Endothelial cell of umbilical vein (primary cell): ENCODE measurements around the gene RMI2. TPM values are rescaled to one million over a fixed set of nuclear protein-coding genes. Genes with fewer than 3 reads are reported as not detected.
A peak's percentile ranks its signal among the peaks of the same experiment; 100 is the strongest.

Experiments used
- BruUV-seq: library from RNA; stranded (reverse); fragments of 400-500 nt; replicated peaks from 2 replicates; lab custom pipeline; 2021; lab: Mats Ljungman, UMichigan
- CTCF ChIA-PET: fragments of 300-600, 350-600 bp; sonication (Branson Sonifier 250); formaldehyde crosslinking; loops from one replicate; lab custom pipeline; 2021; ENCODE audit warnings: antibody characterized with exemption, inconsistent platforms; lab: Charles Lee
- POLR2A ChIA-PET: fragments of 300-600, 350-600 bp; sonication (Branson Sonifier 250); formaldehyde crosslinking; loops from one replicate; lab custom pipeline; 2021; ENCODE audit warnings: antibody characterized with exemption, inconsistent platforms; lab: Charles Lee
- DNase-seq: peaks from one replicate; pipeline ENCODE4 v3.0.0-alpha.2; 2011; ENCODE audit warnings: low read depth, low spot score
- FAIRE-seq: peaks from 2 replicates; lab custom pipeline; 2011; peaks lifted over from hg19 to GRCh38; lab: Jason Lieb, UNC
- H2AFZ ChIP-seq: 2 replicates; pipeline ENCODE4 v1.6.0; 2012; ENCODE audit warnings: low read depth, low read length, control low read depth, inconsistent platforms
- H3K27ac ChIP-seq: 2 replicates; pipeline ENCODE4 v1.5.1; 2011; ENCODE audit warnings: low read depth, mild to moderate bottlenecking, control low read depth, low read length, moderate library complexity; ENCODE audit not compliant: insufficient read depth
- H3K27me3 ChIP-seq, 2 experiments: 2 replicates each; pipeline versions ENCODE4 v1.6.0 to v1.6.1; 2011; ENCODE audit warnings: low read length in 2 of 2, mixed read lengths in 1 of 2; ENCODE audit not compliant: control insufficient read depth in 2 of 2, insufficient read depth in 2 of 2
- H3K36me3 ChIP-seq, 2 experiments: 2 replicates in 1 of 2; 3 replicates in 1 of 2; pipeline ENCODE4 v1.5.1; 2011; ENCODE audit warnings: low read length in 2 of 2, mild to moderate bottlenecking in 1 of 2, moderate library complexity in 1 of 2; ENCODE audit not compliant: control insufficient read depth in 2 of 2, insufficient read depth in 2 of 2; ENCODE audit errors: extremely low read depth in 1 of 2
- H3K4me1 ChIP-seq: 3 replicates; pipeline ENCODE4 v1.5.1; 2011; ENCODE audit warnings: mild to moderate bottlenecking, low read length; ENCODE audit not compliant: control insufficient read depth, insufficient read depth; ENCODE audit errors: extremely low read depth
- H3K4me2 ChIP-seq: 2 replicates; pipeline ENCODE4 v1.6.1; 2011; ENCODE audit warnings: low read length, control low read depth, mixed read lengths; ENCODE audit not compliant: insufficient read depth
- H3K4me3 ChIP-seq, 3 experiments: fragments of 200-600 bp in 1 of 3; sonication (generic), shearing (Covaris generic) in 1 of 3; replicated peaks in 1 of 3; 2 replicates each; pipeline ENCODE4 v1.5.1; 2011 to 2016; ENCODE audit warnings: control low read depth in 3 of 3, low read length in 3 of 3, mild to moderate bottlenecking in 2 of 3, inconsistent platforms in 1 of 3, low read depth in 1 of 3, moderate library complexity in 1 of 3; ENCODE audit not compliant: insufficient read depth in 1 of 3
- H3K79me2 ChIP-seq: 2 replicates; pipeline ENCODE4 v1.6.0; 2012; ENCODE audit warnings: low read length, inconsistent platforms; ENCODE audit not compliant: control insufficient read depth, insufficient read depth
- H3K9ac ChIP-seq: replicated peaks from 2 replicates; pipeline ENCODE3; 2011; ENCODE audit warnings: low read length, control low read depth; ENCODE audit not compliant: insufficient read depth; ENCODE audit errors: extremely low read depth
- H3K9me1 ChIP-seq: replicated peaks from 3 replicates; pipeline ENCODE4 v1.6.0; 2011; ENCODE audit warnings: mild to moderate bottlenecking, low read length; ENCODE audit not compliant: control insufficient read depth, insufficient read depth; ENCODE audit errors: extremely low read depth
- H3K9me3 ChIP-seq: replicated peaks from 2 replicates; pipeline ENCODE4 v1.5.1; 2012; ENCODE audit warnings: low read length, inconsistent platforms; ENCODE audit not compliant: control insufficient read depth, insufficient read depth
- H4K20me1 ChIP-seq: replicated peaks from 2 replicates; pipeline ENCODE3; 2011; ENCODE audit warnings: mild to moderate bottlenecking, low read length; ENCODE audit not compliant: control insufficient read depth, insufficient read depth; ENCODE audit errors: extremely low read depth
- CTCF ChIP-seq, 2 donors: IDR thresholded peaks; 1 replicate in 1 of 2; 2 replicates in 1 of 2; pipeline ENCODE4 v1.5.1; 2011; ENCODE audit warnings: low read length in 2 of 2, mild to moderate bottlenecking in 2 of 2, moderate library complexity in 2 of 2, control low read depth in 1 of 2, inconsistent platforms in 1 of 2, low read depth in 1 of 2; ENCODE audit not compliant: insufficient read depth in 1 of 2; ENCODE audit errors: extremely low read depth in 1 of 2
- EZH2 ChIP-seq: IDR thresholded peaks from 2 replicates; pipeline ENCODE4 v1.6.1; 2012; ENCODE audit warnings: borderline replicate concordance, low read depth, mild to moderate bottlenecking, moderate library complexity, low read length, inconsistent platforms; ENCODE audit not compliant: severe bottlenecking
- FOS ChIP-seq: IDR thresholded peaks from 2 replicates; pipeline ENCODE4 v1.6.1; 2011; ENCODE audit warnings: mild to moderate bottlenecking, low read length, moderate library complexity, borderline replicate concordance; ENCODE audit not compliant: insufficient read depth
- GATA2 ChIP-seq: IDR thresholded peaks from 2 replicates; pipeline ENCODE4 v1.7.0; 2011; ENCODE audit warnings: low read depth, mild to moderate bottlenecking, moderate library complexity, mixed read lengths, low read length; ENCODE audit not compliant: insufficient read length, insufficient read depth
- JUN ChIP-seq: IDR thresholded peaks from 2 replicates; pipeline ENCODE4 v1.6.1; 2011; ENCODE audit warnings: borderline replicate concordance, low read depth; ENCODE audit not compliant: insufficient read length, insufficient read depth
- MAX ChIP-seq: IDR thresholded peaks from 2 replicates; pipeline ENCODE4 v1.6.1; 2011; ENCODE audit not compliant: insufficient read depth, insufficient read length
- MYC ChIP-seq: IDR thresholded peaks from one replicate; pipeline ENCODE4 v1.6.1; 2011; ENCODE audit warnings: mild to moderate bottlenecking, low read depth, low read length
- POLR2A ChIP-seq: IDR thresholded peaks from 2 replicates; pipeline ENCODE4 v1.6.1; 2012; ENCODE audit warnings: low read depth, mild to moderate bottlenecking, control low read depth, low read length
- POLR2AphosphoS5 ChIP-seq: IDR thresholded peaks from 2 replicates; pipeline ENCODE4 v1.6.1; 2012; ENCODE audit warnings: low read depth, mild to moderate bottlenecking, control low read depth, low read length, moderate library complexity; ENCODE audit not compliant: insufficient read depth
- dilution Hi-C: fragments of 300-500 bp; cut with MboI; formaldehyde crosslinking; loops from one replicate; pipeline ENCODE4 v1.15.0; 2019; ENCODE audit warnings: low sequenced_read_pairs; ENCODE audit not compliant: extremely low pct_ligation_motif_present
- intact Hi-C: fragments of 100-400 bp; cut with micrococcal nuclease; formaldehyde crosslinking; loops from one replicate; pipeline ENCODE4 v1.10.0; 2022
- polyA plus RNA-seq, 4 experiments: library from polyadenylated mRNA; depleted of rRNA in 3 of 4; stranded (reverse) in 3 of 4; unstranded in 1 of 4; fragments of >200 nt; gene quantifications; 2 replicates each; pipeline versions ENCODE4 v1.2.1 to v1.2.3, GENCODE V29; 2011 to 2012; ENCODE audit warnings: missing spikeins in 1 of 4
- total RNA-seq: library from RNA; stranded (reverse); gene quantifications from 2 replicates; pipeline ENCODE4 v1.2.3, GENCODE V29; 2021

The RMI2 gene
- total and polyA plus RNA-seq, 2 donors (not counting 3 experiments of a cell fraction or from before 2014, with no cell fraction given), result 5.3 to 7.7 TPM

- no peaks in the 10 kb centered on the region for H3K36me3 ChIP-seq
- no peaks in the 10 kb centered on the region for H3K4me1 ChIP-seq
- no peaks in the 10 kb centered on the region for H3K9me1 ChIP-seq
- TF ChIP-seq POLR2A (no peak), CTCF (IDR thresholded peaks at IDR 0.05; ENCODE audit: extremely low read depth in 1 of 2, insufficient read depth in 1 of 2, low read depth in 1 of 2, low read length in 2 of 2) (peak; percentile 47 to 70)
- peak; percentile 26 for FAIRE-seq
- no peak overlapping the region for H3K4me3 ChIP-seq
- intact Hi-C loops (no loop called here), dilution Hi-C loops (no loop called here)
- no peaks in the 10 kb centered on the region for H3K27me3 ChIP-seq
- no peak overlapping the region for H3K9ac ChIP-seq
- no TSS peak for BruUV-seq
- no peak overlapping the region for H3K27ac ChIP-seq
- H3K79me2 ChIP-seq, result no peaks in the 10 kb centered on the region
- no peak overlapping the region for H2AFZ ChIP-seq
- ChIA-PET POLR2A (no interaction called here), CTCF (interaction anchor here (0.5 to 2.1 kb wide), 13 partner anchors 10 to 435 kb away, joined by 3 to 23 read pairs (median 4); partner anchors contain the start of gene PRM3)
- H3K9me3 ChIP-seq, result no peaks in the 10 kb centered on the region
- no peak overlapping the region for H3K4me2 ChIP-seq
- no peaks in the 10 kb centered on the region for H4K20me1 ChIP-seq
- peak; percentile 13 for DNase-seq
These were observed 41.7 kb downstream of the RMI2 start for GRCh38 chr16:11386791-11387546.

- CTCF ChIA-PET, result interaction anchor here (0.9 to 1.5 kb wide), 4 partner anchors 10 to 426 kb away, joined by 3 to 4 read pairs (median 3); no protein-coding TSS in a partner anchor
- no peak overlapping the region for H3K9ac ChIP-seq
- no TSS peak for BruUV-seq
- H3K4me2 ChIP-seq, result no peak overlapping the region
- no peaks in the 10 kb centered on the region for H3K4me1 ChIP-seq
- H3K27ac ChIP-seq, result no peak overlapping the region
- TF ChIP-seq MAX (no peak), JUN (no peak), MYC (no peak), FOS (no peak), GATA2 (no peak), POLR2AphosphoS5 (no peak), CTCF (IDR thresholded peaks at IDR 0.05; ENCODE audit: extremely low read depth in 1 of 2, insufficient read depth in 1 of 2, low read depth in 1 of 2, low read length in 2 of 2) (no peak), EZH2 (no peak), POLR2A (no peak)
- FAIRE-seq (no peak), DNase-seq (no peak)
- POLR2A ChIA-PET, result no interaction called here
- H3K9me1 ChIP-seq, result no peaks in the 10 kb centered on the region
- H3K4me3 ChIP-seq, result no peak overlapping the region
- no peaks in the 10 kb centered on the region for H4K20me1 ChIP-seq
- no peaks in the 10 kb centered on the region for H3K9me3 ChIP-seq
- H3K36me3 ChIP-seq, result no peaks in the 10 kb centered on the region
- intact Hi-C loops, result no loop called here
- dilution Hi-C loops, result no loop called here
- H2AFZ ChIP-seq, result no peak overlapping the region
- no peaks in the 10 kb centered on the region for H3K27me3 ChIP-seq
- no peaks in the 10 kb centered on the region for H3K79me2 ChIP-seq
These were observed 43.8 kb downstream of the RMI2 start for GRCh38 chr16:11389083-11389482.
